Common myeloid progenitor, CD34-positive (primary cell): ENCODE measurements around the gene ZC3H6.

ENCODE experiments used
- CTCF ChIA-PET: fragments of 350-600 bp; sonication (Branson Sonifier 250); formaldehyde crosslinking; loops from one replicate; lab custom pipeline; 2021; ENCODE audit warnings: antibody characterized with exemption; lab: Charles Lee
- POLR2A ChIA-PET: fragments of 350-600 bp; sonication (Branson Sonifier 250); formaldehyde crosslinking; loops from one replicate; lab custom pipeline; 2021; ENCODE audit warnings: antibody characterized with exemption; lab: Charles Lee
- DNase-seq, 3 donors: peaks; one replicate each; pipeline versions ENCODE4 v3.0.0 to v3.0.0-alpha.2; 2013
- H3K27ac ChIP-seq, 2 experiments: 1 replicate in 1 of 2; 2 replicates in 1 of 2; pipeline ENCODE4 v1.7.0; 2013; ENCODE audit warnings: inconsistent platforms in 2 of 2, low read length in 2 of 2, mild to moderate bottlenecking in 2 of 2, low read depth in 1 of 2, moderate library complexity in 1 of 2; ENCODE audit not compliant: severe bottlenecking in 2 of 2, insufficient read depth in 1 of 2, poor library complexity in 1 of 2
- H3K27me3 ChIP-seq, 5 experiments: replicated peaks in 2 of 5; 1 replicate in 3 of 5; 2 replicates in 2 of 5; pipeline versions ENCODE4 v1.6.1 to v1.7.0; 2013; ENCODE audit warnings: low read length in 4 of 5, mild to moderate bottlenecking in 2 of 5, moderate library complexity in 2 of 5, inconsistent platforms in 1 of 5; ENCODE audit not compliant: insufficient read depth in 5 of 5, control insufficient read depth in 4 of 5
- H3K36me3 ChIP-seq, 4 experiments: 1 replicate in 2 of 4; 2 replicates in 2 of 4; pipeline versions ENCODE4 v1.6.1 to v1.7.0; 2013; ENCODE audit warnings: low read length in 3 of 4, control low read depth in 1 of 4, mild to moderate bottlenecking in 1 of 4; ENCODE audit not compliant: control insufficient read depth in 4 of 4, insufficient read depth in 4 of 4
- H3K4me1 ChIP-seq, 4 experiments: 1 replicate in 3 of 4; 2 replicates in 1 of 4; pipeline versions ENCODE4 v1.6.1 to v1.7.1; 2013; ENCODE audit warnings: low read length in 3 of 4, mild to moderate bottlenecking in 3 of 4, control low read depth in 1 of 4, inconsistent platforms in 1 of 4, moderate library complexity in 1 of 4; ENCODE audit not compliant: control insufficient read depth in 4 of 4, insufficient read depth in 4 of 4; ENCODE audit errors: control extremely low read depth in 1 of 4
- H3K4me3 ChIP-seq, 7 experiments: 1 replicate in 4 of 7; 2 replicates in 3 of 7; pipeline versions ENCODE4 v1.5.1 to v1.7.0; 2013; ENCODE audit warnings: mild to moderate bottlenecking in 7 of 7, low read length in 6 of 7, moderate library complexity in 6 of 7, inconsistent platforms in 2 of 7, low read depth in 2 of 7, control low read depth in 1 of 7; ENCODE audit not compliant: insufficient read depth in 4 of 7, control insufficient read depth in 1 of 7; ENCODE audit errors: extremely low read depth in 1 of 7
- H3K9me3 ChIP-seq, 5 experiments: 1 replicate in 4 of 5; 2 replicates in 1 of 5; pipeline versions ENCODE4 v1.6.1 to v1.7.1; 2013; ENCODE audit warnings: low read length in 4 of 5, mild to moderate bottlenecking in 2 of 5, inconsistent platforms in 1 of 5, low read depth in 1 of 5, moderate library complexity in 1 of 5; ENCODE audit not compliant: control insufficient read depth in 4 of 5, insufficient read depth in 2 of 5; ENCODE audit errors: control extremely low read depth in 1 of 5
- WGBS: methylation state at CpG from one replicate; pipeline ENCODE4 v1.1.5; 2013; ENCODE audit not compliant: insufficient coverage; 5-methylcytosine and 5-hydroxymethylcytosine counted together

The ZC3H6 gene

DNA sequence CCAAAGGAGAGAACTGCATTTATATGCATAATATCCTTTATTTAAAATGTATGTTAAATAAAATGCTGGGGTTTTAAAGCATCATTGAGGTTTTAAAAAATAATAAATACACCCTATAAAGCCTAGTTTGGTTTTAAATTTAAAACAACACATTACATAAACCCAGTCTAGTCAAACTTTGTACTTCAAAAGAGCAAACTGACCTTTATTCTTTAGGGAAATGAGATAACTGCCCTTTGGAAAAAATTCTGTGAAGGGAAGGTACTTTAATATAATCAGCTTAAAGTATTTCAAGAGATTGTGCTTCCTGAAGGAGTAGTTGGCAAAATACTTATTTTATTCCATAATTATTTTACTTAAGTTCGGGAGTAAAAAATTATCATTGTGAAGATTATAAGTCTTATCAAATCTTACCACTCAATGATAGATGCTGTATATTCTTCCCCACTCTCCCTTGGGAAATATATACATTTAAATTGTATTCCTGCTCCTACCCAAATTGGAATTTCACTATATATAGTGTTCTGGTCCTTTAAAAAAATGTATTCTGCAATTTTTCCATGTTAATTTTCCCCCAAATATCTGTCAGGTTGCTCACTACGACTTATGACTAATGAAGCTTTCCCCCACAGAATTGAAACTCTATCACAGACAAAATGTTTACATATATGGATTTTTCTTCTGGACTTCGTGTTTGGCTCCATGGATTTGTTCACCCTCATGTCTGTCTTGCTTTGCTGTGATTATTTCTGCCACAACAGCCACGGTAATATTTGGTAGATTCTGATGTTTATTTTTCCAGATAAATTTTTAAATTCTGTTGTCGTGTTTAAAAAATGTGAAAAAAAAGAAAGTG, 42.1 kb downstream of the ZC3H6 start:
- DNase-seq = no peak
- Histone ChIP-seq H3K36me3 (peaks cover 0 to 11% (median 2%) of the 10 kb centered on the region in 4 experiments), H3K4me3 (no peak overlapping the region), H3K27me3 (no peaks in the 10 kb centered on the region), H3K4me1 (no peaks in the 10 kb centered on the region), H3K9me3 (no peaks in the 10 kb centered on the region), H3K27ac (no peak overlapping the region)
- ChIA-PET CTCF (interaction anchor here (0.9 kb wide), 1 partner anchor 58 kb away, joined by 3 read pairs; no protein-coding TSS in a partner anchor), POLR2A (interaction anchor here (0.6 kb wide), 1 partner anchor 271 kb away, joined by 6 read pairs; no protein-coding TSS in a partner anchor)
- 100% methylated on average over 1 of the region's 5 CpGs for WGBS

DNA sequence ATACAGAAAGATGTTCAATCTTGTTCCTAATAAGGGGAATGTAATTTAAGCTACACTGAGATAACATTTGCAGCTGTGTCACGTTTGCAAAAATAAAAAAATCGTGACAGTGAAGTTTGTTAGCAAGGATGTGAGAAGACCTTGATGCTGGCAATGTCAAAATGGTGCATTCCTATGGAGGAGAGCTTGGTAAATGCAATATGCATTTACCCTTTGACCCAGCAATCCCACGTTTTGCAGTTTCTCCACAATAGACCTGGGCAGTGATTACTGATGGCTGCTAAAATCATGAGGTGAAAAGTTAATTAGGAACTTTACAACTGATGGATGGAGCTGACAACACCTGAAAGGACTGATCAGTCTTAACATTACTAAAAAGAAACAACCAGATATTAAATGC, 43.1 kb downstream of the ZC3H6 start:
- Histone ChIP-seq H3K9me3 (no peaks in the 10 kb centered on the region), H3K27me3 (no peaks in the 10 kb centered on the region), H3K36me3 (peaks cover 0 to 10% (median 3%) of the 10 kb centered on the region in 4 experiments), H3K4me3 (no peak overlapping the region), H3K27ac (no peak overlapping the region), H3K4me1 (no peaks in the 10 kb centered on the region)
- ChIA-PET CTCF (interaction anchor here (0.7 to 0.9 kb wide), 2 partner anchors 58 to 59 kb away, joined by 3 read pairs; no protein-coding TSS in a partner anchor), POLR2A (no interaction called here)
- DNase-seq = no peak
- 94% methylated on average over 2 of the region's 3 CpGs for WGBS

DNA sequence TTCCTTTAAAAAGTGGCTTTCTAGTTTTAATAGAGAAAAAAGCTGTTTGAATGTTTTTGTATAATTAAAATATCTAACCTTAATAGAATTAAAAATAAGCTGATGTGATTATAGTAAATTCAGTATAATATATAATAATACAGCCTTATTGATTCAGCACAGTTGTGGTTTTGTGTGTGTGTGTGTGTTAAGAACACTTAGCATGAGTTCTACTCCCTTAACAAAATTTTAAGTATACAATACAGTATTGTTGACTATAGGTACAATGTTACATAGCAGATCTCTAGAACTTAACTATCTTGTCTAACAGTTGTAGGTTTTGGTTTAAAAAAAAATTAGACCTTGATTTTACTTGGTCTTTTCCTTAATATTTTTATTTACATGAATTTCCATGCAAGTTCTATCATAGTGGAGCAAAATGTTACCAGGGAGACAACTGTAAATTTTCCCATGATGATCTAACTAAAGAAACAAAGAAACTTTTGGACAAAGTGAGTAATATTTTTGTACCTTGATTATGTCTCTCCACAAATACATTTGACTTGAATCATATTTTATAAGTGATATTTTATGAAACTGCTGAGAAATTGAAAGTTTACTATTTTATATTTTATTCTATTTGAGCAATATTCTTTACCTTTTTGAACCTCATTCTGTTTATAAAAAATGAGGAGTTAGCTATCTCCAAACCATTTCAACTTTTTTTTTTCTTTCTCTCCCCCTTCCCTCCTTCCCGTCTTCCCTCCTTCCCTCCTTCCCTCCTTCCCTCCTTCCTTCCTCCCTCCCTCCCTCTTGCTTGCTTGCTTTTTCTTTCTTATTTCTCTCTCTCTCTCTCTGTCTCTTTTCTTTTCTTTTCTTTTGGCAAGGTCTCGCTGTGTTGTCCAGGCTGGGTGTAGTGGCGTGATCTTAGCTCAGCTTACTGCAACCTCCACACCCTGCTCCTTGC, 46.3 kb downstream of the ZC3H6 start:
- ChIA-PET CTCF (no interaction called here), POLR2A (no interaction called here)
- Histone ChIP-seq H3K4me3 (no peak overlapping the region), H3K9me3 (no peaks in the 10 kb centered on the region), H3K4me1 (no peaks in the 10 kb centered on the region), H3K27ac (no peak overlapping the region), H3K36me3 (peaks cover 4 to 21% (median 11%) of the 10 kb centered on the region in 4 experiments), H3K27me3 (no peaks in the 10 kb centered on the region)
- WGBS = 100% methylated on average over 1 of the region's 3 CpGs
- DNase-seq = no peak

DNA sequence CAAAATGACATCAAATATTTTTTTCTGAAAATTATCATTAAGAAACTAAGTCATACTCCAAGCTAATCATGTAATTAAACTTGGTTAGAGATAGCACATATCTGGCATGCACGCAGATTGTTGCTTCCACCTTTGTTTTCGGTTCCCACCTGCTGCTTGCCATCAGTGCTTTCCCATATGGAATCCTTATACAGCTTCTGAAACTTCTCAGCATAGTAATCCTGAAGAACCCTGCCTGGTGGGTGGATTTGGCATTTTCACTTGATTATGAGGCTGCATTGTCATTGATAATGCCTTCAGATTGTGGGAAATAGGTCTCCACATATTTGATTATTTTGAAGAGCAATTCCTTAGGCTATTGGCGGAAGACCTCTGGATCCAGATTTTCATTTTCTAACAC, 47.5 kb downstream of the ZC3H6 start:
- DNase-seq = no peak
- Histone ChIP-seq H3K9me3 (peaks cover 0 to 10% (median 0%) of the 10 kb centered on the region in 5 experiments), H3K27ac (no peak overlapping the region), H3K36me3 (peaks cover 4 to 31% (median 12%) of the 10 kb centered on the region in 4 experiments), H3K4me1 (no peaks in the 10 kb centered on the region), H3K27me3 (no peaks in the 10 kb centered on the region), H3K4me3 (no peak overlapping the region)
- ChIA-PET CTCF (no interaction called here), POLR2A (no interaction called here)
- WGBS = 100% methylated on average over 3 of the region's 3 CpGs

DNA sequence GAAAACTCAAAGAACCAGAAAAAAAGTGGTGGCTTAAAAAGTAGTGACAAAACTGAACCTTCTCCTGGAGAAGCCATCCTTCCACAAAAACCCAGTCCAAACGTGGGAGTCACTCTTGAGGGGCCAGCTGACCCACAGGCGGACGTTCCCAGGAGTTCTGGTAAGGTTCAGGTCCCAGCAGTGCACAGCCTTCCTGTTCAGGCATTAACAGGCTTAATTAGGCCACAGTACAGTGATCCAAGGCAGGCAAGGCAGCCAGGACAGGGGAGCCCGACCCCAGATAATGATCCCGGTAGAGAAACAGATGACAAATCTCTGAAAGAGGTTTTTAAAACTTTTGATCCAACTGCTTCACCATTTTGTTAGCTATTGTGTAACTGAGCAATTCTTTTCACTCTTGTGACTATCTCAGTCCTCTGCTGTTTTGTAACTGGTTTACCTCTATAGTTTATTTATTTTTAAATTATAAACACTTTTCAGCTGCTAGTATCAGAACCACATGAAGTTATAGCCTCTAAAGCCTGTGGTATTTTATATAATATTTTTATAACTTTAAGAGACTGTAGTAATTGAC, 56.8 kb downstream of the ZC3H6 start:
- ChIA-PET CTCF (no interaction called here), POLR2A (no interaction called here)
- DNase-seq = no peak
- H3K4me3 ChIP-seq = no peak overlapping the region
- peaks cover 0 to 9% (median 0%) of the 10 kb centered on the region in 5 experiments for H3K9me3 ChIP-seq
- H3K4me1 ChIP-seq = peaks cover 0 to 3% (median 1%) of the 10 kb centered on the region in 4 experiments
- WGBS = 89% methylated on average over 4 of the region's 5 CpGs
- H3K27me3 ChIP-seq = no peaks in the 10 kb centered on the region
- H3K36me3 ChIP-seq = peaks cover 2 to 24% (median 9%) of the 10 kb centered on the region in 4 experiments
- H3K27ac ChIP-seq = no peak overlapping the region

DNA sequence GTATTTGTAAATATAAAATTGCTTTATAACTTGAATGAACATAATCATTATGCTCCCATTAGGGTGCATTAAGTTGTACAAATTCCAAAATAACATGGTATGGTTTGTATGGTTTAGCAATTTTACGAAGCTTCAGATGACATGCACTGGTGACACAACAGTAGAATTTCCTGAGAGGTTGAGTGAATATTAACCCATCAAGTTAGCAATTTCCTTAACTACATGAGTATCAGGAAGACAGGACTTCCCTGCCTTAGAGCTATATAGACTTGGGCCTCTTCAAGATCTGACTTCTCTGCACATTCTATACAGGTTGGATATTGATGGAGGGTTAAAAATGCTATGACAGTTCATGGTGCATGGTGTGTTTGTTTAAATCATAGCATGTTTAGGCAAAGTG, 60.2 kb downstream of the ZC3H6 start:
- Histone ChIP-seq H3K27ac (no peak overlapping the region), H3K27me3 (no peaks in the 10 kb centered on the region), H3K9me3 (no peaks in the 10 kb centered on the region), H3K4me1 (peaks cover 0 to 3% (median 1%) of the 10 kb centered on the region in 4 experiments), H3K36me3 (peaks cover 2 to 13% (median 8%) of the 10 kb centered on the region in 4 experiments), H3K4me3 (no peak overlapping the region)
- DNase-seq = no peak
- ChIA-PET POLR2A (no interaction called here), CTCF (interaction anchor here (0.7 to 1.6 kb wide), 3 partner anchors 11 to 214 kb away, joined by 3 to 4 read pairs (median 3); no protein-coding TSS in a partner anchor)
- no CpG with 5 or more reads among the region's 1 CpG for WGBS
